HG03571 (cell line): ENCODE measurements around the gene ENTR1.
"Not testable (repeated sequence)": the region's sequence is repeated elsewhere in the genome, so short reads cannot be mapped to it uniquely, and the experiment has no call there.

ENCODE experiments used
- ATAC-seq: cut with Tn5 transposase; IDR thresholded peaks from one replicate; pipeline ENCODE4 v1.9.1; 2021; ENCODE audit not compliant: unreplicated experiment

ENTR1 gene

DNA sequence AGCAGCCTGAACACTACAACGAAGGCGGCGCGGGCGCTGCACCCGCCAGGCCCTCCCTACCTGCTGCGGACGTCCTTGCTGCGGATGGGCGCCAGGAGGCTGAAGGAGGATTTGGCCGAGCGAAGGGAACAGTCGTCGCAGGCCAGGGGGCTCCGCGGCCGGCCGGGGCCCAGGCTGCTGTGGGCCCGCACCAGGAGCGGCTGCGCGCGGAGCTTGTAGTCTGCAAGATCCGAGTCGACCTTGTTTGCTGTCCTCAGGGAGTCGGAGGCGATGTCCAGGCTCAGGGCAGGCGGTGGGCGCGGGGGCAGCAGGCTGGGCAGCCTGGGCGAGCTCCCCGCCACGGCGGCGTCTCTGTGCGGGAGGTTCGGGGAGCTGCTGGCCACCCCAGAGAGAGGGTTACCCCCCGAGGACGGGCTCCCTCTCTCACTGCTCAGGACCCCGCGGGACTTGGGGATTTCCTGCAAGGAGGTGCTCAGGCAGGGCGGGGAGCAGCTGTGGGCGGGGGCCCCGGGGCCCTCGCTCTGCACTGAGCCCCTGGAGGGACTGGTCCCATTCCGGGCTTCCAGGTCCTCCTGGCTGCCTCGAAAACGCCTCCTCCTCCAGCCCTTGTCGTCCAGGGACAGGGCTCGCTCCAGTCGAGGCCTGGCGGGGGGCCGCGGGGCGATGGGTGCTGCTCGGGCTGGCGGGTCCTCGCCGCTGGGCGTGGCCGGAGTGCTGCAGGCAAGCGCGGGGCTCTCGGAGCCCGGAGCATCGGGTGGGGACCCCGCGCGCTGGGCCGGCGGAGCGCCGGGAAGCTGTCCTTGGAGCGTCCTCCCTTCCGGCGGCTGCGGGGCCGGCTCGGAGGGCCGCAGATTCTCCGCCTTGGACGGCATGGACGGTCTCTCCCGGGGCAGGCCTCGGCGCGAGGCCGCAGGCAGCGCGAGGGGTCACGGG lies 28.4 kb upstream of the ENTR1 start:
- peak; percentile 37 for ATAC-seq

DNA sequence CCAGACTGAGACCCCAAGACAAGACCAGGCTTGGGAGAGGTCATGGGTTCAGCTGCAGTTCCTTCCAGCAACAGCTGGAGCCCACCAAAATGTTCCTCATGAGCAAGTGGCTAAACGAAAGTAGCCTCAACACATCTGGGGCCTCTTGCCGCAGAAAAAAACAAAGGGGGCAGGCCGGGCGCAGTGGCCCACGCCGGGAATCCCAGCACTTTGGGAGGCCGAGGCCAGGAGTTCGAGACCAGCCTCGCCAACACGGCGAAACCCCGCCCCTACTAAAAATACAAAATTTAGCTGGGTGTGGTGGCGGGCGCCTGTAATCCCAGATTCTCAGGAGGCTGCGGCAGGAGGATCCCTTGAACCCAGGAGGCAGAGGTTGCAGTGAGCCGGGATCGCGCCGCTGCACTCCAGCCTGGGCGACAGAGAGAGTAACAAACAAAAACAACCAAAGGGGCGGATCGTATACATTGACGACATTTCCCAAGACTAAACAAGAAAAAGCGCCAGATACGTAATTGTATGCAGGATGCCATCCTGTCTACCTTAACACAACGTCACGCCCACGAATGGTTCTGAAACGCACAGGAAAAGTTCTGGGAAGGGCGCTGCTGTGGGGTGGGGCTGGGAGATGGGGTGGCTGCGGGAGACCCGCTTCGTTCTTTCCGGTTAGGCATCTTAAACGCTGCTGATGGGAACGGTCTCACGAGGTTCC lies 27.6 kb upstream of the ENTR1 start:
- ATAC-seq, result no peak

DNA sequence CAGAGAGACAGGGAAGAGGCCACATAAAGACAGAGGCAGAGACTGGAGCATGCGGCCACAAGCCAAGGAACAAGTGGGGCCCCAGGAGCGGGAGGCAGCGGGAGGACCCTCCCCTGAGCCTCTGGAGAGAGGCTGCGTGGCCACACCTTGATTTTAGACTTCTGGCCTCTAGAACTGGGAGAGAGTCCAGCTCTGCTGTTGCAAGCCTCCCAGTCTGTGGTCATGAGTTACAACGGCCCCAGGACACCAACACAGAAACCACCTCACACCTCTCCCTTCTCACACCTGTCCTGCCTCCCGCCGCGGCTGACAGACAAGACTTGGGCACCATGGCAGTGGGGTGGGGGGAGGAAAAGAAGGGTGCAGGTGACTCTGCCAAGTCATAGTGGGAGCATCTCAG lies 27.0 kb upstream of the ENTR1 start:
- no peak for ATAC-seq

DNA sequence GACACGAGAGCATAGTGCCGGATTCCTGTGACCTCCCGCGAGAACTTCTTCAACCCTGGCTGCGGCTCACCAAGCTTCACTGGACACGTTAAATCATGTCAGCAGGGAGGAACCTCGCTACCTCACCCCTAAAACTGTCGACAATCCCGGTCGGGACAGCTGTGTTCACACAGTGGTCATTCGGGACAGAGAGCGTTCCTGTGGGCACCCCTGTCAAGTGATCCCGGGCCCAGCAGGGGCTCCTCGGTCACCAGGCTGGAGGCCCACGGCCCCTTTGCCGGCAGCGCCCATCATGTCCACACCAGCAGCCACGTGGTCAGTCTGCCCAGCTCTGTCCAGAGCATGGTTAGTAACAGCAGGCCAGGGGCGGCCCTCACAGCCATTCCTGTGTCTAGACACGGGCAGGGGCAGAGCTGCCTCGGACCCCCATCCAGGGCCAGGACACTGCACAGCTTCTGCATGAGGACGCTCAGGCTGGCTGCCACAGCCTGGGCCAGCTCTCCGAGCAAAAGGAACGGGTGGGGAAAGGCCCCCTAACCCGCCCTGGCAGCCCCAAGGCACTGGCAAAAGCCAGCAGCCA lies 25.7 kb upstream of the ENTR1 start:
- ATAC-seq, result no peak

DNA sequence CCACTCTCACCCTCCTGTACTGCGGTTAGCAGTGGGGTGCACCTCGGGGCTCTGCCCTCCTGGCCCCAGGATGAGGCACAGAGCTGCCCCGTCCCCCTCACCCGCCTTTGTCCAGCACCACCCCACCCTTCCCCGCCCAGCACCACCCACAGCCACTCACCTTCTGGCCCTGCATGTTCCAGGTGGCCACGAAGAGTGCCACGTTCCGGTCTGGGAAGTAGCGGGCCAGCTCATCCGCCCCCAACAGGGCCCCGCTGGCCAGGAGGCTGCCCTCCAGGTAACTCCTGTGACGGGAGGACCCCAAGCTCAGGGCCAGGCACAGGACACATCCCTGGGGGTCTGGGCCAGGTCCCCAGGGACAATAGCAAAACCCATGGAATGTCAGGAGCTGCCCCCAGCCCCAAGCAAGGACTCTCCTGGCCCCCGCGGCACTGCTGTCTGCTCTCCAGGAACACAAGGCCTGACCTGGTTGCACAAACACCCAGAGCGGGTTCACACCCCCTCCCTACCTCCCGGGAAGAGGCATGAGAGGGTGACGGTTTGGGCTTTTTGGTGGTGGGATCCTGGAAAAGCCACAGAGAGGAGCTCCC lies 24.3 kb upstream of the ENTR1 start:
- ATAC-seq, result no peak

GRCh38 chr9:136433849-136434579 lies 23.6 kb upstream of the ENTR1 start:
- no peak for ATAC-seq

DNA sequence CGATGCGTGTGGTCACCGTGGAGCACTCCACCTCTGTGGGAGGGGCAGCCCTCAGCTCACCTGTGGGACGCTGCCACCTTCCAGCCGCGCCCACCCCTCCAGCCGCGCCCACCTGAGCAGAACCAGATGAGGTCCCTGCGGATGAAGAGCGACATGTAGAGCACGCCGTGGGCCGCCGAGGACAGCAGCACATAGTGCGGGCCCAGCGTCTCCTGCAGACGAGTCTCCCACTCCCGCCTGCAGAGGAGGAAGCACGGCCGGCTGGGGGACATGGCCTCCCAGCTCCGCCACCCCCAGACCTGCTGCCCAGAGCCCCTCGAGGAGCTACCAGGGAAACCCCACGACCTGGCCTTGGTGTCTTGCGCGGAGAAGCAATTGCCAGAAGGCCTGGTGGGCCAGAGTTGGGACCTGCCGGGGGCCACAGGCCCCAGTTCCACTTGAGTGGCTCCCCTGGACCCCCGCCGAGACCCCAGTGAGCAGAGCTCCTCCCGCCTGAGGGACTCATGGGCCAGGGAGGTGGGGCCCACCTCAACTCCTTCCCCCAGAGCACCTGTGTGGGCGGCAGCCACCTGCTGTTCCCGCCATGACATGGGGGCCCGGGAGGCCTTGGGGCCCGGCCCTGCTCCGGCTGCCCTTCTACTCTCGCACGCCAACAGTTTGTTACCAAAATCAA lies 22.8 kb upstream of the ENTR1 start:
- no peak for ATAC-seq

GRCh38 chr9:136432591-136432990 lies 22.2 kb upstream of the ENTR1 start:
- no peak for ATAC-seq

DNA sequence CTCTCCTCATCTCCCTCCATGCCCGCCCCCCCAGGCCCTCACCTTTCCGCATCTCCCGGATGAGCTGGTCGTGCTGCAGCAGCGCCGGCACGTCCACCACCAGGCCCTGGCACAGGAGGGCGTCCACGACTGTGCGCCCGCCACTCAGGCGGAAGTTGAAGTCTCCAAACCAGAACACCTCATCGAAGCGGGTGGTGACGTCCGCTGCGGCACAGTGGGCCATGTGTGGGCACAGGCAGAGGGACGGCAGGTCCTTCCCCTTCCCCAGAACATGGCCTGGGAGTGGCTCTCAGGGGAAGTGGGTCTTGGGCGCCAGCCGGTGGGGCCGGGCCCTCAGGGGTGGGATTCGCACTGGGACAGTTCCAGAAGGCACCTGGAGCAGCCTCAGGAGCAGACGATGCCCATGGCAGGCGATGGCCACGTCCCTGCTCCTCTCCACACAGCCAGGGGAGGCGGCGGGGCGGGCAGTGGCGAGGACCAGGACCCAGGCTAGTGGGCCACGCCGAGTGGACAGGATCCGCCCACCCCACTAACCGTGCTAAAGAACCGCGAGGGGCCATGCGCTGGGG lies 21.5 kb upstream of the ENTR1 start:
- no peak for ATAC-seq

- ATAC-seq, result no peak
Measured at GRCh38 chr9:136430588-136431234, 20.3 kb upstream of the ENTR1 start.

GRCh38 chr9:136429683-136430491 lies 19.5 kb upstream of the ENTR1 start:
- no peak for ATAC-seq

- no peak for ATAC-seq
Measured at GRCh38 chr9:136429075-136429628, 18.7 kb upstream of the ENTR1 start.

DNA sequence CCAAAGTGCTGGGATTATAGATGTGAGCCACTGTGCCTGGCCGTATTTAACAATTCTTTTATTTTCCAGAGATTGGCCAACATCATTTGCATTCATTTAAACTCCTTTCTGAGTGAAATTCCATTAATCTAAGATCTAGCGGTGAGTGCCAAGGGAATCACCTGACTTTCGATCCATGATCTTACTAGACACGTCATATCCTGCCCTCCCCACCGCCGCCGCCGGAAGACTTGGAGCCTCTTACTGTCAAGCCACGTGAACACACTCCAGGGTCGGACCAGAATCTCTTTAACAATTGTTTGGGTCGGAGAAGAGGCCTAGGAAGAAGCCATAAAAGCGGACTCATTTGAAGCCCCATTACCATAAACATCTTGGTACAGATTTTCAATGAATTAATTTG lies 16.4 kb upstream of the ENTR1 start:
- no peak for ATAC-seq

DNA sequence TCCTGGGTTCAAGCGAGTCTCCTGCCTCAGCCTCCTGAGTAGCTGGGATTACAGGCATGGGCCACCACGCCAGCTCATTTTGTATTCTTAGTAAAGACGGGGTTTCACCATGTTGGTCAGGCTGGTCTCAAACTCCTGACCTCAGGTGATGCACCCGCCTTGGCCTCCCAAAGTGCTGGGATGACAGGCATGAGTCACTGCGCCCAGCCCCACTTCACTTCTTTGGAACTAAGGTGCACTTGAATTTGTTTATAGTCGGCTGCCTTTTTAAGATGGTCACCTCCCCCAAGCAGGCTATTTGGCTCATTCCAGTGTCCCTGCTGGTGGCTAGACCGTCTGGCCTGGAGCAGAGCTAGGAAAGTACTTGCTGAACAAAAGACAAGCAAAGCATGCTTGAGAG lies 15.0 kb upstream of the ENTR1 start:
- not testable (repeated sequence) for ATAC-seq

DNA sequence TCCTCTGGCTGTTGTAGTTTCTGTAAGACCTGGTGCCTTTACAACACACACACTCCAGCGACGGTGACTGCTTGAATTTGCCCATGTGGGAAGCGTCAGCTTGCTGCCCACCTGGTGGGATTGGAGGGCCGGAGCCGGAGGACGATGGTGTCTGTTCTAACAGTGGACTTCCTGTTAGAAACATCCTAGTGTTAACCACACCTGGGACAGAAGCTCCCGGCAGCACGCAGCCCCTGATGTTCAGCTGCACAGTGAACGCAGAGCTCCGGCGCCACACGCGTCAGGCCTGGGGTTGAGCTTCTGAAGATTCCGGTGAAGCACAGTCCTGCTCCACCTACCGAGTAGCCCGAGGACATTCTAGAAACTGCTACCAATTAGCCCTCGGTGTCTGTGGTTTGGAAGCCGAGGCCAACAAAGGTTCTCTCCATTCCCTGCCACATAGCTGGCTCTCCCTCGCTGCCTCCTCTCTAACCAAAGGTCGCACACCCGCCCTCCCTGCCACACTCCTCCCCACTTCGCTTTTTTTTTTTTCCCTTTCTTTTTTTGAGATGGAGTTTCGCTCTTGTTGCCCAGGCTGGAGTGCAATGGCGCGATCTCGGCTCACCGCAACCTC lies 14.4 kb upstream of the ENTR1 start:
- ATAC-seq, result no peak

DNA sequence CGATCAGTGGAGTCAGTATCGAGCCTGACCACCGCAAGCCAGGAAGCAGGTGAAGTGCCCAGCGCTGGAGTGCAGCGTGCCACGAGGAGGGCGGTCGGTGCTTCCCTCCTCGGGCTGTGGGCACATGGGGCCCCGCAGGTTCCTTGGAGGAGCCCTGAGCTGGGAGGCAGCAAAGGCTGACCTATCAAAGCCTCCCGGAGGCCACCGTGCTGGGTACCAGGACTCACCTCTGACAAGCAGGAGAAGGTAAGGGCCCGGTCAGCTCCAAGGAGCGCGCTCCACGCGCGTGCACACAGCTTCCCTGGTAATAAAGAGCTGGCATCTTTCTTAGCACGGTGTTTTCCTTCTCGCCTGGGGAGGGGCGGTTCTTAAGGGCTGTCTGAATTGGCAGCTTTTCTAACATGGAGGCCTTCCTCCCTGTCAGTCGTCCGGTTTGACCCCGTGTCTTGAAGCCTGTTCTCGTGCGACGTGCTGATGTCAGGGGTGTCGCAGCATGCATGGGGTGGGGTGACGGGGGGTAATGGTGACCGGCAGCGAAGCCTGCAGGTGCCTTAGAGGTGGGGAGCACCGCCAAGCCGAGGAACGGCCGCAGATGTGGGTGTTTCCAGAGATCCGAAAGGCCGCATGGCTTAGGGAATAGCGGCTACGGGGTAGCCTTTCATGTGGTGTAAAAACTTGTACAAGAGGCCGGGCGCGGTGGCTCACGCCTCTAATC lies 13.2 kb upstream of the ENTR1 start:
- no peak for ATAC-seq

- ATAC-seq, result no peak
Measured at GRCh38 chr9:136422876-136423275, 12.5 kb upstream of the ENTR1 start.
